B cell (primary cell): ENCODE measurements around the gene MGME1. TPM values are rescaled to one million over a fixed set of nuclear protein-coding genes. Genes with fewer than 3 reads are reported as not detected.

ENCODE experiments used
- ATAC-seq: fragments of 200-7000 bp; cut with Tn5 transposase; one replicate; pipeline ENCODE4 v1.10.0; 2021; ENCODE audit warnings: low read depth, mild to moderate bottlenecking, moderate number of reproducible peaks, moderate library complexity
- CTCF ChIA-PET: fragments of 350-600 bp; sonication (Branson Sonifier 250); formaldehyde crosslinking; loops from one replicate; lab custom pipeline; 2021; ENCODE audit warnings: antibody characterized with exemption, inconsistent platforms; lab: Charles Lee
- POLR2A ChIA-PET: fragments of 350-600 bp; sonication (Branson Sonifier 250); formaldehyde crosslinking; loops from one replicate; lab custom pipeline; 2021; ENCODE audit warnings: antibody characterized with exemption; lab: Charles Lee
- DNase-seq: peaks from one replicate; pipeline ENCODE4 v3.0.0; 2013
- H2AFZ ChIP-seq: 2 replicates; pipeline ENCODE4 v1.6.1; 2012; ENCODE audit warnings: mild to moderate bottlenecking, low read depth, low read length; ENCODE audit not compliant: insufficient read depth, poor library complexity, severe bottlenecking
- H3K27ac ChIP-seq, 2 donors: 1 replicate in 1 of 2; 2 replicates in 1 of 2; pipeline ENCODE4 v1.5.1; 2012 to 2013; ENCODE audit warnings: low read length in 2 of 2, mild to moderate bottlenecking in 2 of 2, moderate library complexity in 1 of 2
- H3K27me3 ChIP-seq, 4 experiments: fragments of 200-600 bp in 1 of 4; sonication (generic) in 1 of 4; replicated peaks in 1 of 4; 1 replicate in 2 of 4; 2 replicates in 2 of 4; pipeline versions ENCODE4 v1.6.1 to v1.7.0; 2013 to 2016; ENCODE audit warnings: low read length in 3 of 4, mild to moderate bottlenecking in 2 of 4, mixed read lengths in 1 of 4, moderate library complexity in 1 of 4; ENCODE audit not compliant: insufficient read depth in 4 of 4, control insufficient read depth in 3 of 4; ENCODE audit errors: control extremely low read depth in 1 of 4
- H3K36me3 ChIP-seq, 2 experiments: replicated peaks in 1 of 2; 1 replicate in 1 of 2; 2 replicates in 1 of 2; pipeline versions ENCODE4 v1.6.1 to v1.7.1; 2013; ENCODE audit warnings: low read length in 1 of 2; ENCODE audit not compliant: insufficient read depth in 2 of 2, control insufficient read depth in 1 of 2; ENCODE audit errors: control extremely low read depth in 1 of 2, extremely low read depth in 1 of 2
- H3K4me1 ChIP-seq, 2 donors: fragments of 200-600 bp in 1 of 2; sonication (generic) in 1 of 2; 1 replicate in 1 of 2; 2 replicates in 1 of 2; pipeline versions ENCODE4 v1.5.1 to v1.6.1; 2013 to 2017; ENCODE audit warnings: low read length in 2 of 2; ENCODE audit not compliant: control insufficient read depth in 2 of 2, insufficient read depth in 2 of 2
- H3K4me2 ChIP-seq: replicated peaks from 2 replicates; pipeline ENCODE3; 2012; ENCODE audit warnings: mild to moderate bottlenecking, low read depth, low read length; ENCODE audit not compliant: poor library complexity, severe bottlenecking
- H3K4me3 ChIP-seq, 5 experiments: fragments of 200-600 bp in 1 of 5; sonication (generic) in 1 of 5; 1 replicate in 3 of 5; 2 replicates in 2 of 5; pipeline versions ENCODE4 v1.5.1 to v1.7.0; 2011 to 2016; ENCODE audit warnings: low read length in 4 of 5, mild to moderate bottlenecking in 4 of 5, low read depth in 2 of 5, control low read depth in 1 of 5, moderate library complexity in 1 of 5; ENCODE audit not compliant: insufficient read depth in 1 of 5; ENCODE audit errors: control extremely low read depth in 1 of 5, extremely low read depth in 1 of 5
- H3K79me2 ChIP-seq: fragments of 200-600 bp; sonication (generic); one replicate; pipeline ENCODE4 v1.6.0; 2016; ENCODE audit warnings: low read length; ENCODE audit not compliant: control insufficient read depth, insufficient read depth
- H3K9ac ChIP-seq: fragments of 200-600 bp; sonication (generic); 2 replicates; pipeline ENCODE4 v1.6.1; 2017; ENCODE audit warnings: mild to moderate bottlenecking, low read length, moderate library complexity
- H3K9me3 ChIP-seq, 3 donors: one replicate each; pipeline versions ENCODE4 v1.6.1 to v1.7.1; 2013; ENCODE audit warnings: low read length in 2 of 3; ENCODE audit not compliant: control insufficient read depth in 2 of 3, insufficient read depth in 1 of 3; ENCODE audit errors: control extremely low read depth in 1 of 3
- H4K20me1 ChIP-seq: 2 replicates; pipeline ENCODE4 v1.6.0; 2012; ENCODE audit warnings: mild to moderate bottlenecking, low read length; ENCODE audit not compliant: insufficient read depth, control insufficient read depth, poor library complexity, severe bottlenecking
- H3K27ac Mint-ChIP-seq: one replicate; pipeline ENCODE4 v1.8.0; 2021; ENCODE audit warnings: mixed read lengths
- H3K27me3 Mint-ChIP-seq: one replicate; pipeline ENCODE4 v1.8.0; 2021; ENCODE audit warnings: mixed read lengths
- H3K4me1 Mint-ChIP-seq: one replicate; pipeline ENCODE4 v1.8.0; 2021; ENCODE audit warnings: mixed read lengths
- H3K4me3 Mint-ChIP-seq: one replicate; pipeline ENCODE4 v1.8.0; 2021; ENCODE audit warnings: mixed read lengths
- H3K9me3 Mint-ChIP-seq: one replicate; pipeline ENCODE4 v1.8.0; 2022; ENCODE audit warnings: mixed read lengths; ENCODE audit not compliant: insufficient read depth
- EZH2 ChIP-seq: IDR thresholded peaks from 2 replicates; pipeline ENCODE4 v1.6.1; 2012; ENCODE audit warnings: borderline replicate concordance, low read depth, mild to moderate bottlenecking, moderate library complexity, low read length; ENCODE audit not compliant: insufficient read depth, poor library complexity, severe bottlenecking
- WGBS: methylation state at CpG from one replicate; pipeline ENCODE4 v1.1.5; 2013; ENCODE audit warnings: missing lambda C conversion rate; ENCODE audit not compliant: insufficient coverage; 5-methylcytosine and 5-hydroxymethylcytosine counted together
- intact Hi-C: fragments of 100-400 bp; cut with micrococcal nuclease; formaldehyde crosslinking; loops from one replicate; pipeline ENCODE4 v1.10.0; 2022
- polyA plus RNA-seq: library from polyadenylated mRNA; depleted of rRNA; stranded (reverse); fragments of >200 nt; gene quantifications from 2 replicates; pipeline ENCODE4 v1.2.3, GENCODE V29; 2012
- total RNA-seq, 2 donors: library from RNA; stranded (reverse); fragments of 120-200 nt in 1 of 2; gene quantifications; 1 replicate in 1 of 2; 2 replicates in 1 of 2; pipeline versions ENCODE4 v1.2.3 to v1.2.4, GENCODE V29; 2013 to 2022
- TF ChIP-seq, protein P1 (sequence below): fragments of 200-600 bp; IDR thresholded peaks from one replicate; pipeline ENCODE4 v1.8.0; 2022; ENCODE audit warnings: antibody characterized with exemption, mild to moderate bottlenecking

Gene MGME1
- total and polyA plus RNA-seq, 2 donors (not counting 1 experiment from before 2014, with no cell fraction given), result 29.8 to 33.2 TPM

DNA sequence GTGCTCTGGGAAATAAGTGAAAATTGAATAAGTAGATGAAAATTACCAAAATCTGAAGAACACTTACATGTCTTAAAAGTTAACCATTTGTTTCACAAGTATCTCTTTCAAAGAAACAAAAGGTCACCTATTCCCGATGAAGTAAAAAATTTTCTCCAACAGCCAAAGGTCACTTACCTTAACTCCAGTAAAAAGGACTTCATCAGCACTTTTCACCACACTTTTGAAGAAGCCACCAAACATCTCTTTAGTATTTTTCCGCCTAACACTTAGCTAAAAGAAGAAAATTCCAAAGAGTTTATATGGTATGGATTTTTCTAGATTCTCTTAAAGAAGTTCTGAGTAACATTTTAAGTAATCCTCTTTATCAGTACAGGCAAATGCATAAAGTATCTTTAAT is 17.5 kb upstream of the MGME1 start:
- Mint-ChIP-seq H3K9me3 (no peaks in the 10 kb centered on the region), H3K4me1 (peaks cover 48% of the 10 kb centered on the region), H3K27ac (no peak overlapping the region), H3K27me3 (no peaks in the 10 kb centered on the region), H3K4me3 (no peak overlapping the region)
- intact Hi-C loops, result no loop called here
- Histone ChIP-seq H3K4me3 (no peak overlapping the region), H3K4me2 (no peak overlapping the region), H3K79me2 (peaks cover 78% of the 10 kb centered on the region), H3K9ac (no peak overlapping the region), H3K9me3 (no peaks in the 10 kb centered on the region), H3K27ac (no peak overlapping the region), H3K27me3 (no peaks in the 10 kb centered on the region), H3K4me1 (peaks cover 38 to 42% of the 10 kb centered on the region in 2 donors), H3K36me3 (peaks cover 18 to 94% of the 10 kb centered on the region in 2 experiments), H2AFZ (no peak overlapping the region), H4K20me1 (peaks cover 31% of the 10 kb centered on the region)
- DNase-seq (no peak), ATAC-seq (no peak)
- 86% methylated on average over 1 of the region's 2 CpGs for WGBS
- CTCF ChIA-PET, result no interaction called here
- no peak for TF ChIP-seq EZH2
- TF ChIP-seq, protein P1, sequence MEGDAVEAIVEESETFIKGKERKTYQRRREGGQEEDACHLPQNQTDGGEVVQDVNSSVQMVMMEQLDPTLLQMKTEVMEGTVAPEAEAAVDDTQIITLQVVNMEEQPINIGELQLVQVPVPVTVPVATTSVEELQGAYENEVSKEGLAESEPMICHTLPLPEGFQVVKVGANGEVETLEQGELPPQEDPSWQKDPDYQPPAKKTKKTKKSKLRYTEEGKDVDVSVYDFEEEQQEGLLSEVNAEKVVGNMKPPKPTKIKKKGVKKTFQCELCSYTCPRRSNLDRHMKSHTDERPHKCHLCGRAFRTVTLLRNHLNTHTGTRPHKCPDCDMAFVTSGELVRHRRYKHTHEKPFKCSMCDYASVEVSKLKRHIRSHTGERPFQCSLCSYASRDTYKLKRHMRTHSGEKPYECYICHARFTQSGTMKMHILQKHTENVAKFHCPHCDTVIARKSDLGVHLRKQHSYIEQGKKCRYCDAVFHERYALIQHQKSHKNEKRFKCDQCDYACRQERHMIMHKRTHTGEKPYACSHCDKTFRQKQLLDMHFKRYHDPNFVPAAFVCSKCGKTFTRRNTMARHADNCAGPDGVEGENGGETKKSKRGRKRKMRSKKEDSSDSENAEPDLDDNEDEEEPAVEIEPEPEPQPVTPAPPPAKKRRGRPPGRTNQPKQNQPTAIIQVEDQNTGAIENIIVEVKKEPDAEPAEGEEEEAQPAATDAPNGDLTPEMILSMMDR, result no peak
- POLR2A ChIA-PET, result no interaction called here

DNA sequence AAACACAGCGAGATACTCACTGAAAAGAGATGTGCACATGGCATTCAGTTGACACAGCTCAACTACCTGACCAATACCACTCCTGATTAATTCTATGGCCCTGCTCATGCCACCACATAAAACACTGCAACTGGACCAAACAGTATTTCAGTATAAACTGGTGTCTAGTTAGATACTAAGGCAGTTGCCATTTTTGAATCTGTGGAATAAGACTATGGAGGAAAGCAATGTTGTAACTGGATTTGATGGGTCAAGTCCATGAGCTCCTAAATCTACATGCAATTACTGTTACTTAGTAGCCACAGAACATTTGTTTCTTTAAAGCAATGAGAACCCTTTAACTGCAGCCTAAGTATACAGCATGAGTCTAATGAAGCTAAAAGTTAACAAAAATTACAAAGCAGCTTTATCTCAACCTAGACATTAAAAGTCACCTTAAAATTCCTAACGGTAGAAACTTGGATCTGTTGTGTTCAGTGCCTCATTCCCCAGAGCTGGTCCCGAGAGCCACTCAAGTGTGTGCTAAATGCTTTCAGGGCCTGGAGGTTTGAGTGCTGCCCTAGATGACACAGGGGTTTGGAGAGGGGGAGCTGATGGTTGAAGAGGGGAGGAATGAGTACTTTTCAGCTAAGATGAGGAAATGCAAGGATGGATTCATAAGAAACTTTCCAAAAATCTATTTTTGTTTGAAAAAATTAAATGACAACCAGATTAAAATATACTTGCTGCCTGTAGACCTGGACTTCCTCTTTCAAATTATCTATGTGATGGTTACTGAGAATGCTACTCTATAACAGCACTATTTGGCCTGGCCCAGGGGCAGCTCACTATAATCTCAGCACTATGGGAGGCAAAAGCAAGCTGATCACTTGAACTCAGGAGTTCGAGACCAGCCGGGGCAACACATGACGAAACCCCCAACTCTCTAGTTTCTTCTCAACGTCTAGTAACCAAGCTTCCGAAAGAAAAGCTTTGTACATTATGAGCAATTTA is 15.8 kb upstream of the MGME1 start:
- Mint-ChIP-seq H3K27ac (peak overlapping the region; percentile 57), H3K9me3 (no peaks in the 10 kb centered on the region), H3K4me1 (peaks cover 50% of the 10 kb centered on the region), H3K4me3 (no peak overlapping the region), H3K27me3 (no peaks in the 10 kb centered on the region)
- WGBS, result 94% methylated on average over 2 of the region's 8 CpGs
- Histone ChIP-seq H3K36me3 (peaks cover 11 to 82% of the 10 kb centered on the region in 2 experiments), H3K4me3 (no peak overlapping the region), H3K27ac (peak overlapping the region in 1 of 2 donors; percentile 42), H3K9me3 (peaks cover 0 to 5% (median 0%) of the 10 kb centered on the region in 3 donors), H3K9ac (no peak overlapping the region), H3K4me1 (peaks cover 44 to 50% of the 10 kb centered on the region in 2 donors), H4K20me1 (peaks cover 26% of the 10 kb centered on the region), H3K27me3 (no peaks in the 10 kb centered on the region), H3K79me2 (peaks cover 90% of the 10 kb centered on the region), H3K4me2 (peak overlapping the region; percentile 10), H2AFZ (no peak overlapping the region)
- CTCF ChIA-PET, result interaction anchor here (1.1 to 1.7 kb wide), 5 partner anchors 10 to 449 kb away, joined by 3 to 6 read pairs (median 3); no protein-coding TSS in a partner anchor
- POLR2A ChIA-PET, result no interaction called here
- intact Hi-C loops, result no loop called here
- ATAC-seq (no peak), DNase-seq (no peak)
- TF ChIP-seq, protein P1, result no peak
- no peak for TF ChIP-seq EZH2
